ENCODE data around the gene TMEM233. TPM values are rescaled to one million over a fixed set of nuclear protein-coding genes. Genes with fewer than 3 reads are reported as not detected.

TMEM233 gene
- total RNA-seq, 1 experiment from 2014 or later: not detected

GRCh38 chr12:119589634-119590033 is 3.9 kb upstream of the TMEM233 start:
- peaks cover 18% of the 10 kb centered on the region for H3K27me3 ChIP-seq (ENCODE audit: insufficient read depth, low read length)
- H3K79me2 ChIP-seq (ENCODE audit: insufficient read depth, low read length): no peaks in the 10 kb centered on the region
- ATAC-seq (no peak), DNase-seq (ENCODE audit: low read depth, low spot score) (no peak)
- no peaks in the 10 kb centered on the region for H3K9me3 ChIP-seq (ENCODE audit: control insufficient read depth in 1 of 2, insufficient read depth in 1 of 2, low read depth in 1 of 2, low read length in 2 of 2)
- no peaks in the 10 kb centered on the region for H3K36me3 ChIP-seq (ENCODE audit: control insufficient read depth in 1 of 2, insufficient read depth in 2 of 2, low read length in 2 of 2)
- ChIA-PET RAD21 (ENCODE audit: low non-redundant PET in 1 of 2, low total read pairs in 2 of 2, uncharacterized antibody in 2 of 2, unreplicated experiment in 2 of 2) (no interaction called here), POLR2A (no interaction called here), CTCF (no interaction called here)
- H3K4me1 ChIP-seq (ENCODE audit: control insufficient read depth in 1 of 2, insufficient read depth in 2 of 2, low read length in 2 of 2): no peaks in the 10 kb centered on the region
- no peaks in the 10 kb centered on the region for H3K9me2 ChIP-seq (ENCODE audit: insufficient read depth)
- no peak overlapping the region for H2AFZ ChIP-seq (ENCODE audit: low read depth, low read length, poor library complexity, severe bottlenecking)
- intact Hi-C loops (cut with micrococcal nuclease): no loop called here
- BruUV-seq (replicated peaks): no TSS peak
- TF ChIP-seq SP1 (IDR thresholded peaks at IDR 0.05; ENCODE audit: low read depth) (no peak), TCF7L2 (IDR thresholded peaks at IDR 0.05; ENCODE audit: borderline replicate concordance, extremely low read depth, insufficient read depth, insufficient read length) (no peak), REST (IDR thresholded peaks at IDR 0.05; ENCODE audit: low read depth) (no peak), CTCF (IDR thresholded peaks at IDR 0.05 in 2 of 3, conservative IDR thresholded peaks at IDR 0.05 in 1 of 3; ENCODE audit: borderline replicate concordance in 1 of 3, insufficient read depth in 1 of 3, low read depth in 2 of 3, low read length in 2 of 3) (no peak)
- H3K27ac ChIP-seq (ENCODE audit: low read depth, low read length): no peak overlapping the region
- H4K20me1 ChIP-seq (ENCODE audit: insufficient read depth): no peaks in the 10 kb centered on the region
- H3K4me2 ChIP-seq (ENCODE audit: low read length): no peak overlapping the region
- no peak overlapping the region for H3K4me3 ChIP-seq (replicated peaks in 1 of 2; ENCODE audit: low read depth in 1 of 2, low read length in 2 of 2)
- no peak overlapping the region for H3K9ac ChIP-seq (ENCODE audit: low read length)
